Stromal cell of bone marrow (primary cell): ENCODE results near the gene HIPK2.
"Not testable (repeated sequence)": the region's sequence is repeated elsewhere in the genome, so short reads cannot be mapped to it uniquely, and the experiment has no call there.

Experiments
- DNase-seq: peaks from one replicate; pipeline ENCODE4 v3.0.0-alpha.2; 2012; ENCODE audit warnings: low read depth

Gene HIPK2

DNA sequence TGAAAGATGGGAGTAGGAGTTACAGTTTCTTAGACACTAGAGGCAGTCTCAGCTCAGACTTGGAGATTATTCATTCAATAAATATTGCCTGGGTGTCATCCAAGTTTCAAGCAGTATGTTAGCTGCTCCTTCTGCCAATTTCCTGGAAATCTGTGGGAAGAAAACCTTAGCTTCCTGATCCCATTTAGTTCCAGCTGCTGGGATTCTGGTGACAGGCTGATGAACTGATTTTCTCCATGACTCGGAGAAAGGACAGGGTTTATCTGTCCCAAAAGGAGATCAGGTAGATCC lies 158.5 kb downstream of the HIPK2 start:
- peak; percentile 71 for DNase-seq

GRCh38 chr7:139618482-139619366 lies 159.1 kb downstream of the HIPK2 start:
- peak; percentile 6 for DNase-seq

GRCh38 chr7:139617074-139617473 lies 160.7 kb downstream of the HIPK2 start:
- no peak for DNase-seq

- no peak for DNase-seq
Observed at GRCh38 chr7:139614886-139615285, 162.9 kb downstream of the HIPK2 start.

DNA sequence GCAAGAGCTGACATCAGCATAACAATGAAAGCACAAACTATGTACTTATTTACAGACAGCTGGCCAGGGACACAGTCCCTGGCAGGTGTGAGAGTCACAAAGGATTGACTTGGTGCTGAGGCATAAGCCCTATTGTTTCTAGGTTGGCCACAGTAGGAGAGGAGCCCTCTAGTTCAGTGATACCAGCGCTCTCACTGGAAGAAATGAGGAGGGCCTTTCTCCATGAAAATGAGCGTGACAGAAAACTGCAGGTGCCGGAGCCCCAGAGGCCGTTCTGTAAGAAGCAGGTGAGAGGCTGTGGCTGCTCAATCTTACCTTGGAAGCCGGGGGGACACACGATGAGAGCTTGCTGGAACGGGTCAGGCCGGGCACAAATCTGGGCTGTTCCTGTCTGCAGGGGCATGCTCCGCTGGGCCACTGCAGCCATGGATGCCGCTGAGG lies 163.8 kb downstream of the HIPK2 start:
- no peak for DNase-seq

- not testable (repeated sequence) for DNase-seq
Observed at GRCh38 chr7:139611556-139611955, 166.2 kb downstream of the HIPK2 start.

DNA sequence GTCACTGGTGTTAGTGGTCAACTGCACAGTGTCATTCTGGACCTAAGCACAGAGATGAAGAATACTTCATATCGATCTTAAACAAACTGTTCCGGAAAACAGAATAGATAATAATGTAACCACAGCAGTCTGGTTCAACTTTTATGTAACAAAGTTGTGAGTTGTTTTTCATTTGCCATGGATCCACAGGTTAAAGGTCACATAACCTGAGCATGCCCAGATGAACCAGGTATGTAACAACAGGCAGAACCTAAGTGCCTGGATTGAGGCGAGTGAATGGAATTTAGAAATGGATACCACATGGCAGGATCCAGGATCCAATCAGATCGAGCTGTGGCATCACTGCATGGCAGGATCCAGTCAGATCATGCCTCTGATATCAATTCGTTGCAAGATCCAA lies 167.2 kb downstream of the HIPK2 start:
- no peak for DNase-seq

- DNase-seq, result no peak
Observed at GRCh38 chr7:139603896-139604295, 173.9 kb downstream of the HIPK2 start.

DNA sequence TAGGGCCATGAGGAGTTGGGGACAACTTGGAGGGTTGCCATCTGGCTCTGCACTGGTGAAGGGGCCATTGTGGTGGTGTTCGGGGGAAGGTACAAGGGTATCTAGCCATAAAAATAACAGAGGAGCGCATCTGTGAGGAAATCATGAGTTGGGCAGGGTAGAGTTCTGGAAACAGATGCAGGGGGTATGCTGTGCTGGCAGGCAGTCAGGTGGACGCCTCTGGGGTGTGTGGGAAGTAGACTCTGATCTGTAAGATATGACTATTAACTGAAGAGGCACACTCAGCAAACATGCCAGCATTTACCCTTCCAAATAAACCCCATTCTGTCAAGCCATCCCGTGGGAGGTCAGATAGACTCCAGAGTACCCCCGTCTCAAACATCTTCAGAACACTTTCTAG lies 174.5 kb downstream of the HIPK2 start:
- DNase-seq, result no peak

DNA sequence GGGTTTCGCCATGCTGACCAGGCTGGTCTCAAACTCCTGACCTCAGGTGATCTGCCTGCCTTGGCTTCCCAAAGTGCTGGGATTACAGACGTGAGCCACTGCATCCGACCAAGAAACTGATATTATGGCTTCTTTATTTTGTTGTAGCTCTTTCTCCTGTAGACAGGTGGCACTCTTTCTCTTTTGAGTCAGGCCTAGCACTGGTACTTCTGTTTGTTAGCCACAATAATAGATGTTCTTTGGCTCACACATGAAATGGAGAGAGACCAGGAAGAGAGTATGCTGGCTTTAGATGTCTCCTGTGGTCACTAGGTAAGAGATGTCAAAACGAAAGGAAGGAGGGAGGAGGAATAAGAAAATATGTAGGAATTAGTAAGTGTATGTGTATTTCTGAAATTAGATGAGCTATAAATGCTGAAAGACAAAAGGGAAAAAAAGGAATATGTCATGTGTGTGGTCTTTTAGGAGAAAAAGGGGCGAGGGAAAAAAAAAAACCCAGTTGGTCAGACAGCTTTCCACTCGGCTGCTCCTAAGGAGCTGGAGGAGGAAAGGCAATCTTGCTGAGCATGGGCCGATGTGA lies 175.6 kb downstream of the HIPK2 start:
- peak; percentile 21 for DNase-seq

DNA sequence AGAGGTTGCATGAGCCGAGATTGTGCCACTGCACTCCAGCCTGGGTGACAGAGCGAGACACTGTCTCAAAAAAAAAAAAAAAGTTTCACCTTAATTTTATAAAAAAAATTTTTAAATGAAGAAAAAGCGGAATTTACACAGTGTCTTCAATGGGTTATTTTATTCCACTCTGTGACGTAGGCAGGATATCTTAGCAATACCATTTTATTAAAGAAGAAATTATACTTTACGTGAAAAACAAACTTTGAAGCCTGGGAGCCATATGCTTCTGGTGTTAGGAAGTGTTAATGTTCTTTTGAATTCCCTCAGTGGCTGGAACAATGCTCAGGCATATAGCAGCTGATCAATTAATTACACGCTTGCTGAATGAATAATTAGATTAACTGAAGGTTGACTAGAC lies 176.6 kb downstream of the HIPK2 start:
- no peak for DNase-seq

DNA sequence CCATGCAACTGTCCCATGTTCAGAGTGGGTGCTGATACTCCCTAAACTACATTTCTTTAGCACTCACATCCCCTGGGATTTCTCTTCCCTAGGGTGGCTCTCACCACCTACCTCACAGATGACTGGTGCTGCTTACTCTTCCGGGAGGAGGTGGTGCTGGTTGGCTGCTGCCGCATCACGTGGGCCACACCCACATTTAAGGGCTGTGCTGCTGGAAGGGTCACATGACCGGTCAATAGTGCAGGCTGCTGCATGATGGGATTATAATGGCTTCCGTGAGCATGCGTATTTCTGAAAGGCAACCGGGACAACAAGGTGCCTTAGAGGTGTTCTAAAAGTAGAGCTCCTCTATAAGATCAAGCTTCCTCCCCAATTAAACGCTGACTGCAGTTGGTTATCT lies 177.5 kb downstream of the HIPK2 start:
- no peak for DNase-seq

- DNase-seq, result no peak
Observed at GRCh38 chr7:139598642-139599041, 179.2 kb downstream of the HIPK2 start.

GRCh38 chr7:139597028-139597427 lies 180.8 kb downstream of the HIPK2 start:
- no peak for DNase-seq

DNA sequence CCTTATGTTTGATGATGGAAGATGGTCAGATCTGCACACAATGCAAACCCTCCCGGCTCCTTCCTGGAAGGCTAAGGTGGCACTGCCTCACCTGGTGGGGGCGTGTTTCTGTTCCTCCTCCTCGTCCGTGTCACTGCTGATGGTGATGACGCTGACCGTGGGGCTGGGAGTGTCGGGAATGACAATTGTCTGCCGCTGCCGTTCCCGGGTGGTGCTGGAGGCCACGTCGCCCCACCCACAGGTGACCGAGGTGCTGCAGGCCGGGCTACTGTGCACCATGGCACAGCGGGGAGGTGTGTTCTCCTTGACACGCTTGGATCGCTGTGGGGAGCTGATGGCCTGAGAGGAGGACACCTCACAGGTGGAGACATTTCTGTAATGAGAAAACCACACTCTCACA lies 181.2 kb downstream of the HIPK2 start:
- no peak for DNase-seq

DNA sequence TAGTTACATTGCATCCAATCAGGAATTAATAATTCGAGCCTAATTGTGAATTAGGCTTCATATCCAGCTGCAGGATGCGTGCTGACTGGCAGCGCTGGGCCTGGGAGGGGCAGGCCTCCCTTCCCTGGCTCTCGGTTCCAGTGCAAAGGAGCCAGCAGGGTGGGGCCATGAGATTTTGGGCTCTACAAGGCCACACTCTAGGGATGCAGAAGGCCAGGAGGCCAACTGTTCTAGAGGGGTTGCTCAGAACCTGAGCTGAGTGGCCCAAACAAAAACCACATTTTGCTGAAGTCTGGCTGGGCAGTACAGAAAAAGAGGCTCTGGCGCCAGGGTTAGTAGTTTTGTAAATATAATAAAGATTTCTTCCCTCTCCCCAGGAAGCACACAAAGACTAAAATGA lies 182.0 kb downstream of the HIPK2 start:
- DNase-seq, result no peak

- no peak for DNase-seq
Observed at GRCh38 chr7:139594911-139595476, 182.8 kb downstream of the HIPK2 start.

GRCh38 chr7:139594090-139594489 lies 183.7 kb downstream of the HIPK2 start:
- DNase-seq, result no peak

DNA sequence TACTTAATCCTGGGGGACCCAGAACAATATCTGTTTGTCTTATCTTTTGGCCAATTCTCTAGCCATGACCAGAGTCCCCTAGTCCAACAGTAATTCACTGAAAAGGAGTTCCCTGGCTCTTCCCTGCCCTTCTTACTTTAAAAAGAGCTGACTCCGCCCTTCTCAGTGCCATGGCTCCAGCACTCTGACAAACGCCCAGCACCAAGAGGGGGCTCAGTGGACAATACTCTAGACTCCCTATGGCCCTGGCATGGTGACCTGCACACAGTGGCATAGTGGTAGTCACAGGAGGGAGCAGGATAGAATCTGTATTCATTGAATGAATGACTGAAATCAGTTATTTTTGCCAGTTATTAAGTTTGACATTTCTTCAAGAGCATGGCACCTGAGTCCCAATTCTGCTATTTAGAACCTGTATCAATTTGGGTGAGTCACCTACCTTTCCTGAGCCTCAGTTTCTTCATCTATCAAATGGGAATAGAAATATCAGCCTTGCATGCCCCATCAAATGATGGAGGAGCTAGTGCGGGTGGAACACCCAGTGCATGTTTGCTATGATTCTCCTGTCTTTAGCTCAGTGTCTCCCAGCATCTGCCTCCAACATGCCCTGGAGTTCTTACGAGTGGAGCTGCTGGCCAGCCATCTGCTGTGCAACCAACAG lies 184.9 kb downstream of the HIPK2 start:
- DNase-seq, result no peak

DNA sequence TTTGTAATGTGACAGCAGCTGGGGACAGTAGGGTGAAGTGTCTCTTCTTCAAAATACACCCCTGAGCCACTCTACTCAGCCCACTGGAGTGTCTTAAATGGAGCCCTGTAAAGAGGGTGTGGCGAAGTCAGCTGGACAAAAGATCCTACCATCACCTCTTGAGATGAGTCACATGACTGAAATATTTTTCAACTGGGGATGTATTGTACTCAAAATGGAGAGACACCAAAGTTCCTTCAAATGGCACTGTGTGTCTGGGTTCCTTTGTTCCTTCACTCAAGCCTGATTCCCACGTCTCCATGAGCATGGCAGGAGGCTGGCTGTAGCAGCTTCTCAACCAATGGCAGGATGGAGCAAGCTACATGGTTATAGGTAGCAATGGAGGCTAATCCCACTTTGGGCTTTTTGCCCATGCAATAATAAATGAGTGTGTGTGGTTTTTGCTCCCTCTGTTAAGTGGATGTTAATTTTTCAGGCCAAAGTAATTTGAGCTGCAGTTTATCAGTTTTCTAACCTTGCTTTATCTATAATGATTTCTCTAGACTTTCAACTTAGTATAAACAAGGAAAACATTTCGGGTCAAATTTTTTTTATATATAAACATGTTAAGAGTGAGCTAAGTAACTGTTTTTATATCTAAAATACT lies 186.1 kb downstream of the HIPK2 start:
- no peak for DNase-seq

DNA sequence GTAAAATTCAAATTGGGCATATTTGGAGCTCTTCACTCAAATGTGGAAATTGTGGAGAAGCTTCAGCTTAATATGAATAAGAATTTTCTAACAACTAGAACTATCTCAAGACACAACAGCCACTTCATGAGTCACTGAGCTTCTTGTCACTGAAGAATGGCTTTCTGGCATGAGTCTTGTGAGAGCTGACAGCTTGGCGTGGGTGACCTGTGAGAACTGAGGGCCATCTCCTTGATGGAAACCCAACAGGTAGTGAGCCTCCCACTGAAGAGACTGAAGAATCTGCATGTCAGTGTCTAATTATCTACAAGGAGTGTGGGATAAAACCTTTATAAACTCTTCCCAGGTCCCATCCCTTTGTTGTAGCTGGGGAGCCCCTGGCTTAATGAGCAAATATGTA lies 188.3 kb downstream of the HIPK2 start:
- no peak for DNase-seq

GRCh38 chr7:139588632-139589031 lies 189.2 kb downstream of the HIPK2 start:
- peak; percentile 3 for DNase-seq

DNA sequence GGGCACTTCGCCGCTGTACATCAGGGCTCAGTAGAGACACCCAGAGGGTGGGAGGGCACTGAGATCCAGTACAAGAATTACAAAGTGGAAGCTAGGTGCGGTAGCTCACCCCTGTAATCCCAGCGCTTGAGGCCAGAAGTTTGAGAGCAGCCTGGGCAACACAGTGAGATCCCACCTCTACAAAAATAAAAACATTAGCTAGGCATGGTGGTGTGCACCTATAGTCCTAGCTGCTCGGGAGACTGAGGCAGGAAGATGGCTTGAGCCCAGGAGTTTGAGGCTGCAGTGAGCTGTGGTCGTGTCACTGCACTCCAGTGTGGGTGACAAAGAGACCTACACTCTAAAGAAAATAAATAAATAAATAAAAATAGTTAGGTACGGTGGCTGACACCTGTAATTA lies 190.3 kb downstream of the HIPK2 start:
- DNase-seq, result no peak
